A549 (cell line): ENCODE measurements around the gene PTPA.

Source experiments
- BHLHE40 ChIP-seq: IDR thresholded peaks from 2 replicates; pipeline ENCODE4 v1.6.1; 2012; ENCODE audit warnings: low read depth, low read length, inconsistent platforms
- CTCF ChIP-seq: fragments of >200 bp; sonication (Bioruptor Twin); formaldehyde crosslinking; IDR thresholded peaks from 3 replicates; pipeline ENCODE4 v1.5.1; 2016
- EHMT2 ChIP-seq: fragments of 200-600 bp; sonication (generic); IDR thresholded peaks from 2 replicates; pipeline ENCODE4 v1.6.1; 2016; ENCODE audit warnings: antibody characterized with exemption, low read depth, mild to moderate bottlenecking, moderate library complexity
- HDAC2 ChIP-seq: fragments of 200-600 bp; sonication (generic); IDR thresholded peaks from 2 replicates; pipeline ENCODE4 v1.6.1; 2016
- KDM5A ChIP-seq: fragments of 200-600 bp; sonication (generic); IDR thresholded peaks from 2 replicates; pipeline ENCODE4 v1.6.1; 2016; ENCODE audit warnings: antibody characterized with exemption, mild to moderate bottlenecking
- PHF8 ChIP-seq: fragments of 200-600 bp; sonication (generic); IDR thresholded peaks from 2 replicates; pipeline ENCODE4 v1.6.1; 2016; ENCODE audit warnings: low read depth, mild to moderate bottlenecking, antibody characterized with exemption, moderate library complexity, borderline replicate concordance
- TP53 ChIP-seq: fragments of 250-450 bp; sonication (Bioruptor Pico); IDR thresholded peaks from 2 replicates; pipeline ENCODE4 v1.5.0; 2021; ENCODE audit warnings: mild to moderate bottlenecking, moderate library complexity
- ZNF302 ChIP-seq: fragments of 250-450 bp; sonication (Bioruptor Pico); IDR thresholded peaks from 2 replicates; pipeline ENCODE4 v1.9.0; 2021; ENCODE audit warnings: inconsistent platforms, mild to moderate bottlenecking, moderate library complexity

GRCh38 chr9:129148463-129149204 is 37.4 kb downstream of the PTPA start:
- TF ChIP-seq EHMT2 (no peak), PHF8 (no peak), CTCF (no peak), HDAC2 (no peak), BHLHE40 (no peak), ZNF302 (no peak), TP53 (no peak), KDM5A (no peak)
